Measurements from ENCODE around the gene CDC34. TPM values are rescaled to one million over a fixed set of nuclear protein-coding genes. Genes with fewer than 3 reads are reported as not detected.

Gene CDC34
- total and polyA plus RNA-seq, 9 of the 15 experiments (the other 6 are each of a cell fraction or from before 2014, with no cell fraction given) = 0.80 to 203 (median 65.5) TPM

- TF ChIP-seq ETV6 (IDR thresholded peaks at IDR 0.05; ENCODE audit: borderline replicate concordance in 1 of 2, low read depth in 2 of 2, low read length in 1 of 2) (no peak), ETV6 (CRISPR knock-in tag; IDR thresholded peaks at IDR 0.05; ENCODE audit: borderline replicate concordance) (no peak), PTRF (tag; IDR thresholded peaks at IDR 0.05) (no peak), ZNF592 (IDR thresholded peaks at IDR 0.05) (peak; percentile 43; the same call in 1 of the 2 replicates), TAF9B (IDR thresholded peaks at IDR 0.05; ENCODE audit: partially characterized antibody) (peak; percentile 42), SOX6 (IDR thresholded peaks at IDR 0.05) (peak; percentile 62), HIVEP1 (CRISPR knock-in tag; IDR thresholded peaks at IDR 0.05) (no peak), EGR1 (conservative IDR thresholded peaks at IDR 0.05) (0 out of 2 replicates have a peak, but pooled peaks have one; percentile 23), ZNF778 (CRISPR knock-in tag; IDR thresholded peaks at IDR 0.05) (no peak), RBFOX2 (IDR thresholded peaks at IDR 0.05; ENCODE audit: low read depth, low read length) (peak; percentile 64), HINFP (tag; conservative IDR thresholded peaks at IDR 0.05; ENCODE audit: low read depth) (no peak), ZNF263 (CRISPR knock-in tag; IDR thresholded peaks at IDR 0.05; ENCODE audit: borderline replicate concordance) (no peak), DACH1 (IDR thresholded peaks at IDR 0.05; ENCODE audit: partially characterized antibody) (no peak), ESRRB (CRISPR knock-in tag; IDR thresholded peaks at IDR 0.05; ENCODE audit: borderline replicate concordance) (no peak), LEF1 (IDR thresholded peaks at IDR 0.05) (peak; percentile 74; the same call in 1 of the 2 replicates), TAL1 (IDR thresholded peaks at IDR 0.05) (peak; percentile 31; the same call in 1 of the 2 replicates), RBBP5 (IDR thresholded peaks at IDR 0.05; ENCODE audit: borderline replicate concordance, insufficient read depth, low read length, poor library complexity, severe bottlenecking) (peak; percentile 52), FOXJ3 (CRISPR knock-in tag; IDR thresholded peaks at IDR 0.05) (no peak), TEAD1 (CRISPR knock-in tag; IDR thresholded peaks at IDR 0.05) (peak in 1 of 2 experiments; percentile 74; a peak in 1 of 4 replicates), ZNF431 (CRISPR knock-in tag; IDR thresholded peaks at IDR 0.05) (no peak), GABPA (tag; conservative IDR thresholded peaks at IDR 0.05; ENCODE audit: low read depth) (peak; percentile 54)
- TF ChIP-seq, protein P1, sequence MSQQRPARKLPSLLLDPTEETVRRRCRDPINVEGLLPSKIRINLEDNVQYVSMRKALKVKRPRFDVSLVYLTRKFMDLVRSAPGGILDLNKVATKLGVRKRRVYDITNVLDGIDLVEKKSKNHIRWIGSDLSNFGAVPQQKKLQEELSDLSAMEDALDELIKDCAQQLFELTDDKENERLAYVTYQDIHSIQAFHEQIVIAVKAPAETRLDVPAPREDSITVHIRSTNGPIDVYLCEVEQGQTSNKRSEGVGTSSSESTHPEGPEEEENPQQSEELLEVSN (IDR thresholded peaks at IDR 0.05; ENCODE audit: borderline replicate concordance in 1 of 2, extremely low read depth in 1 of 2, insufficient read depth in 1 of 2, insufficient read length in 1 of 2, low read depth in 1 of 2, low read length in 1 of 2, poor library complexity in 1 of 2, severe bottlenecking in 1 of 2) = peak; percentile 68 to 84
These were observed 34.8 kb downstream of the CDC34 start (continued) for GRCh38 chr19:566403-566802.

All from K562 (cell line).